ENCODE measurements around the gene LY6G6C. TPM values are rescaled to one million over a fixed set of nuclear protein-coding genes. Genes with fewer than 3 reads are reported as not detected.

The LY6G6C gene
- total and polyA plus RNA-seq, 2 of the 13 experiments (the other 11 are each of a cell fraction or from before 2014, with no cell fraction given): 0.15 TPM; not detected in 1

DNA sequence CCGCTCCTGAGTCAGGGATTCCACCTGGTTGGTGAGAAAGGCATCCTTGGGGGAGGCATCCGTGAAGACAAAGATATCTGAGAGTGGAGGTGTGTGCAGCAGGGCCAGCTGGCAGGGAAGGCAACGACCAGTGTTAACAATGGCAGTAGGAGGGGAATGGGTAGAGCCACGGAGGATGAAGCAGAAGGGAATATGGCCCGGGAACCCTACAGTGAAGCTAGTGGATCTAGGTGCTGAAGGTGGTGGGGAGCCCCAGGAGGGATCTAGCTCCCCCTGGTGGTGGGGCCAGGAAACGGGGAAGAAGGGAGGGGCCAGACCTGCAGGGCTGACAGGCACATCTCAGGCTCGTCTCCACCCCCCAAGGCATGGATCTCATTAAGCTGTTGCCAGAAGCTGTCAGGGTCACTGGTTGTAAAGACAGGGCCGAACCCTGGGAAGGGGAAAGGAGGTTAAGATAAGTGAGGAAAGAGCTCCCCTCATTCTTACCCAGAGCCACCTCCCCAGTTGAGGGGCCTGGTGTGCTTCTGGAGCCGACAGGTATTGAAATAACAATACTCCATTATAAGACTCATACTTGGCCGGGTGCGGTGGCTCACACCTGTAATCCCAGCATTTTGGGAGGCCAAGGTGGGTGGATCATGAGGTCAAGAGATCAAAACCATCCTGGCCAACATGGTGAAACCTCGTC, 48.3 kb upstream of the LY6G6C start (continued):
- TF ChIP-seq, protein P1, sequence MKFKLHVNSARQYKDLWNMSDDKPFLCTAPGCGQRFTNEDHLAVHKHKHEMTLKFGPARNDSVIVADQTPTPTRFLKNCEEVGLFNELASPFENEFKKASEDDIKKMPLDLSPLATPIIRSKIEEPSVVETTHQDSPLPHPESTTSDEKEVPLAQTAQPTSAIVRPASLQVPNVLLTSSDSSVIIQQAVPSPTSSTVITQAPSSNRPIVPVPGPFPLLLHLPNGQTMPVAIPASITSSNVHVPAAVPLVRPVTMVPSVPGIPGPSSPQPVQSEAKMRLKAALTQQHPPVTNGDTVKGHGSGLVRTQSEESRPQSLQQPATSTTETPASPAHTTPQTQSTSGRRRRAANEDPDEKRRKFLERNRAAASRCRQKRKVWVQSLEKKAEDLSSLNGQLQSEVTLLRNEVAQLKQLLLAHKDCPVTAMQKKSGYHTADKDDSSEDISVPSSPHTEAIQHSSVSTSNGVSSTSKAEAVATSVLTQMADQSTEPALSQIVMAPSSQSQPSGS (CRISPR knock-in tag; IDR thresholded peaks at IDR 0.05): peak; percentile 76; the same call in 1 of the 2 replicates
- TF ChIP-seq, protein P2, sequence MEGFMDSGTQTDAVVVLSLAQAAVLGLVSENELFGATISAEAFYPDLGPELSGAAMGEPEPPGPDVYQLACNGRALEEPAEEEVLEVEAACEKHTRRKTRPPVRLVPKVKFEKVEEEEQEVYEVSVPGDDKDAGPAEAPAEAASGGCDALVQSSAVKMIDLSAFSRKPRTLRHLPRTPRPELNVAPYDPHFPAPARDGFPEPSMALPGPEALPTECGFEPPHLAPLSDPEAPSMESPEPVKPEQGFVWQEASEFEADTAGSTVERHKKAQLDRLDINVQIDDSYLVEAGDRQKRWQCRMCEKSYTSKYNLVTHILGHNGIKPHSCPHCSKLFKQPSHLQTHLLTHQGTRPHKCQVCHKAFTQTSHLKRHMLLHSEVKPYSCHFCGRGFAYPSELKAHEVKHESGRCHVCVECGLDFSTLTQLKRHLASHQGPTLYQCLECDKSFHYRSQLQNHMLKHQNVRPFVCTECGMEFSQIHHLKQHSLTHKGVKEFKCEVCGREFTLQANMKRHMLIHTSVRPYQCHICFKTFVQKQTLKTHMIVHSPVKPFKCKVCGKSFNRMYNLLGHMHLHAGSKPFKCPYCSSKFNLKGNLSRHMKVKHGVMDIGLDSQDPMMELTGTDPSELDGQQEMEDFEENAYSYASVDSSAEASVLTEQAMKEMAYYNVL (CRISPR knock-in tag; IDR thresholded peaks at IDR 0.05; ENCODE audit: borderline replicate concordance): peak; percentile 49; the same call in 1 of the 2 replicates
- TF ChIP-seq ZNF30 (CRISPR knock-in tag; IDR thresholded peaks at IDR 0.05) (no peak), EP300 (IDR thresholded peaks at IDR 0.05; ENCODE audit: low read depth in 2 of 2, low read length in 2 of 2) (no peak), EP300 (CRISPR knock-in tag; IDR thresholded peaks at IDR 0.05; ENCODE audit: borderline replicate concordance) (0 out of 2 replicates have a peak, but pooled peaks have one; percentile 12), SNAPC2 (CRISPR knock-in tag; IDR thresholded peaks at IDR 0.05) (no peak), SOX5 (CRISPR knock-in tag; IDR thresholded peaks at IDR 0.05; ENCODE audit: borderline replicate concordance) (peak; percentile 61), BCL6 (CRISPR knock-in tag; IDR thresholded peaks at IDR 0.05) (peak; percentile 46), ZMYM4 (CRISPR knock-in tag; IDR thresholded peaks at IDR 0.05) (peak; percentile 74; the same call in 1 of the 2 replicates), GABPA (IDR thresholded peaks at IDR 0.05; ENCODE audit: low read depth, low read length) (no peak), GABPA (CRISPR knock-in tag; IDR thresholded peaks at IDR 0.05; ENCODE audit: low read depth) (peak; percentile 46; the same call in 1 of the 2 replicates), FOSL2 (CRISPR knock-in tag; IDR thresholded peaks at IDR 0.05) (peak; percentile 65), POLR2A (IDR thresholded peaks at IDR 0.05; ENCODE audit: insufficient read depth in 1 of 2, low read depth in 2 of 2, low read length in 2 of 2) (no peak), KDM1A (CRISPR knock-in tag; IDR thresholded peaks at IDR 0.05) (peak; percentile 53; the same call in 1 of the 2 replicates), HCFC1 (IDR thresholded peaks at IDR 0.05; ENCODE audit: low read depth, low read length) (0 out of 2 replicates have a peak, but pooled peaks have one; percentile 12), ZNF205 (CRISPR knock-in tag; IDR thresholded peaks at IDR 0.05) (0 out of 2 replicates have a peak, but pooled peaks have one; percentile 38), MXD4 (CRISPR knock-in tag; IDR thresholded peaks at IDR 0.05) (peak; percentile 32; the same call in 1 of the 2 replicates), ASH2L (IDR thresholded peaks at IDR 0.05; ENCODE audit: insufficient read length, low read depth, low read length) (no peak), ZFAT (CRISPR knock-in tag; conservative IDR thresholded peaks at IDR 0.05) (no peak), ZNF282 (IDR thresholded peaks at IDR 0.05; ENCODE audit: partially characterized antibody) (no peak), SRF (IDR thresholded peaks at IDR 0.05; ENCODE audit: low read depth, low read length) (0 out of 2 replicates have a peak, but pooled peaks have one; percentile 7), AHR (CRISPR knock-in tag; IDR thresholded peaks at IDR 0.05) (0 out of 2 replicates have a peak, but pooled peaks have one; percentile 48)
- TF ChIP-seq, protein P3, sequence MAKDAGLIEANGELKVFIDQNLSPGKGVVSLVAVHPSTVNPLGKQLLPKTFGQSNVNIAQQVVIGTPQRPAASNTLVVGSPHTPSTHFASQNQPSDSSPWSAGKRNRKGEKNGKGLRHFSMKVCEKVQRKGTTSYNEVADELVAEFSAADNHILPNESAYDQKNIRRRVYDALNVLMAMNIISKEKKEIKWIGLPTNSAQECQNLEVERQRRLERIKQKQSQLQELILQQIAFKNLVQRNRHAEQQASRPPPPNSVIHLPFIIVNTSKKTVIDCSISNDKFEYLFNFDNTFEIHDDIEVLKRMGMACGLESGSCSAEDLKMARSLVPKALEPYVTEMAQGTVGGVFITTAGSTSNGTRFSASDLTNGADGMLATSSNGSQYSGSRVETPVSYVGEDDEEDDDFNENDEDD (CRISPR knock-in tag; IDR thresholded peaks at IDR 0.05; ENCODE audit: borderline replicate concordance): no peak
- TF ChIP-seq, protein P4, sequence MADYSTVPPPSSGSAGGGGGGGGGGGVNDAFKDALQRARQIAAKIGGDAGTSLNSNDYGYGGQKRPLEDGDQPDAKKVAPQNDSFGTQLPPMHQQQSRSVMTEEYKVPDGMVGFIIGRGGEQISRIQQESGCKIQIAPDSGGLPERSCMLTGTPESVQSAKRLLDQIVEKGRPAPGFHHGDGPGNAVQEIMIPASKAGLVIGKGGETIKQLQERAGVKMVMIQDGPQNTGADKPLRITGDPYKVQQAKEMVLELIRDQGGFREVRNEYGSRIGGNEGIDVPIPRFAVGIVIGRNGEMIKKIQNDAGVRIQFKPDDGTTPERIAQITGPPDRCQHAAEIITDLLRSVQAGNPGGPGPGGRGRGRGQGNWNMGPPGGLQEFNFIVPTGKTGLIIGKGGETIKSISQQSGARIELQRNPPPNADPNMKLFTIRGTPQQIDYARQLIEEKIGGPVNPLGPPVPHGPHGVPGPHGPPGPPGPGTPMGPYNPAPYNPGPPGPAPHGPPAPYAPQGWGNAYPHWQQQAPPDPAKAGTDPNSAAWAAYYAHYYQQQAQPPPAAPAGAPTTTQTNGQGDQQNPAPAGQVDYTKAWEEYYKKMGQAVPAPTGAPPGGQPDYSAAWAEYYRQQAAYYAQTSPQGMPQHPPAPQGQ (CRISPR knock-in tag; IDR thresholded peaks at IDR 0.05; ENCODE audit: borderline replicate concordance): no peak
- TF ChIP-seq, protein P5, sequence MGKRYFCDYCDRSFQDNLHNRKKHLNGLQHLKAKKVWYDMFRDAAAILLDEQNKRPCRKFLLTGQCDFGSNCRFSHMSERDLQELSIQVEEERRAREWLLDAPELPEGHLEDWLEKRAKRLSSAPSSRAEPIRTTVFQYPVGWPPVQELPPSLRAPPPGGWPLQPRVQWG (CRISPR knock-in tag; IDR thresholded peaks at IDR 0.05; ENCODE audit: borderline replicate concordance, low read depth): no peak

Data from HepG2 (cell line).